Cortex of kidney (tissue), 1 donor: ENCODE results near the gene ZNF628.

ENCODE experiments used
- DNase-seq: peaks from one replicate; lab custom pipeline; 2025; lab: John Stamatoyannopoulos, UW

The ZNF628 gene

GRCh38 chr19:55497763-55498162 is 21.3 kb downstream of the ZNF628 start:
- no peak for DNase-seq

GRCh38 chr19:55498246-55498840 is 21.9 kb downstream of the ZNF628 start:
- DNase-seq: no peak

GRCh38 chr19:55500368-55500952 is 24.0 kb downstream of the ZNF628 start:
- DNase-seq: no peak

GRCh38 chr19:55502197-55502952 is 26.0 kb downstream of the ZNF628 start:
- DNase-seq: no peak

- DNase-seq: no peak
Observed at GRCh38 chr19:55503157-55503501, 26.7 kb downstream of the ZNF628 start.

- no peak for DNase-seq
Observed at GRCh38 chr19:55503502-55504251, 27.3 kb downstream of the ZNF628 start.

- DNase-seq: no peak
Observed at GRCh38 chr19:55504252-55504603, 27.8 kb downstream of the ZNF628 start.

GRCh38 chr19:55504981-55505380 is 28.6 kb downstream of the ZNF628 start:
- DNase-seq: no peak

GRCh38 chr19:55508120-55508519 is 31.7 kb downstream of the ZNF628 start:
- DNase-seq: no peak

GRCh38 chr19:55516878-55517620 is 40.6 kb downstream of the ZNF628 start:
- no peak for DNase-seq

GRCh38 chr19:55519451-55520311 is 43.3 kb downstream of the ZNF628 start:
- DNase-seq: no peak

GRCh38 chr19:55520691-55521292 is 44.4 kb downstream of the ZNF628 start:
- no peak for DNase-seq

- DNase-seq: no peak
Observed at GRCh38 chr19:55525289-55526101, 49.1 kb downstream of the ZNF628 start.

GRCh38 chr19:55526216-55527196 is 50.1 kb downstream of the ZNF628 start:
- DNase-seq: no peak

GRCh38 chr19:55527197-55528029 is 51.0 kb downstream of the ZNF628 start:
- no peak for DNase-seq

- no peak for DNase-seq
Observed at GRCh38 chr19:55528030-55528803, 51.8 kb downstream of the ZNF628 start.
